ENCODE results near the gene KCNIP2.
"Not testable (repeated sequence)": the region's sequence is repeated elsewhere in the genome, so short reads cannot be mapped to it uniquely, and the experiment has no call there.

The KCNIP2 gene

GRCh38 chr10:101826852-101827434 is 16.7 kb downstream of the KCNIP2 start:
- DNase-seq, result no peak

GRCh38 chr10:101824736-101825135 is 18.9 kb downstream of the KCNIP2 start:
- DNase-seq, result no peak

GRCh38 chr10:101818872-101819633 is 24.5 kb downstream of the KCNIP2 start:
- DNase-seq, result no peak

GRCh38 chr10:101818119-101818871 is 25.3 kb downstream of the KCNIP2 start, which contains the start of gene OGA:
OGA (minus strand) TSS chr10:101818444; CDS start chr10:101818022, 422 bp downstream.
- peak; percentile 100 for DNase-seq

GRCh38 chr10:101817337-101818118 is 26.1 kb downstream of the KCNIP2 start:
- no peak for DNase-seq

- no peak for DNase-seq
Measured at GRCh38 chr10:101816913-101817336, 26.7 kb downstream of the KCNIP2 start.

GRCh38 chr10:101816376-101816775 is 27.2 kb downstream of the KCNIP2 start:
- DNase-seq, result no peak

- DNase-seq, result no peak
Measured at GRCh38 chr10:101814466-101815071, 29.0 kb downstream of the KCNIP2 start.

- no peak for DNase-seq
Measured at GRCh38 chr10:101812606-101813005, 31.0 kb downstream of the KCNIP2 start.

GRCh38 chr10:101807158-101807557 is 36.4 kb downstream of the KCNIP2 start:
- no peak for DNase-seq

GRCh38 chr10:101803511-101803910 is 40.1 kb downstream of the KCNIP2 start:
- DNase-seq, result no peak

- DNase-seq, result no peak
Measured at GRCh38 chr10:101797403-101798059, 46.1 kb downstream of the KCNIP2 start.

GRCh38 chr10:101793526-101793925 is 50.1 kb downstream of the KCNIP2 start:
- no peak for DNase-seq

GRCh38 chr10:101789686-101790085 is 53.9 kb downstream of the KCNIP2 start:
- DNase-seq, result no peak

GRCh38 chr10:101789231-101789630 is 54.4 kb downstream of the KCNIP2 start:
- not testable (repeated sequence) for DNase-seq

GRCh38 chr10:101785801-101786200 is 57.8 kb downstream of the KCNIP2 start:
- DNase-seq, result no peak

- no peak for DNase-seq
Measured at GRCh38 chr10:101784558-101784957, 59.0 kb downstream of the KCNIP2 start.

GRCh38 chr10:101783736-101784118 is 59.9 kb downstream of the KCNIP2 start:
- DNase-seq, result no peak

- peak; percentile 74 for DNase-seq
Measured at GRCh38 chr10:101782811-101783735, 60.5 kb downstream of the KCNIP2 start, which contains the start of gene NPM3. NPM3 (minus strand) TSS chr10:101783446; CDS start chr10:101783390, 56 bp downstream.

- DNase-seq, result no peak
Measured at GRCh38 chr10:101781984-101782810, 61.4 kb downstream of the KCNIP2 start.

Measured in CD4-positive, alpha-beta T cell treated with Interferon gamma for 1 hour (primary cell).